Neural cell (in vitro differentiated cells): Measurements from ENCODE around the gene NHSL2. TPM values are rescaled to one million over a fixed set of nuclear protein-coding genes. Genes with fewer than 3 reads are reported as not detected.

Experiments used
- H2AFZ ChIP-seq: fragments of 200-600, 300-800 bp; sonication (generic), shearing (Covaris generic); 2 replicates; pipeline ENCODE4 v1.6.0; 2014; ENCODE audit warnings: low read depth, mild to moderate bottlenecking, antibody characterized with exemption, low read length, moderate library complexity
- H3F3A ChIP-seq: fragments of 200-600 bp; shearing (Covaris generic); 2 replicates; pipeline ENCODE4 v1.6.1; 2016; ENCODE audit warnings: mild to moderate bottlenecking, moderate library complexity, mixed read lengths, antibody characterized with exemption, low read length; ENCODE audit not compliant: insufficient read depth, poor library complexity, severe bottlenecking
- H3K27ac ChIP-seq: fragments of 200-600, 300-800 bp; sonication (generic), shearing (Covaris generic); 2 replicates; pipeline ENCODE4 v1.5.1; 2014; ENCODE audit warnings: mild to moderate bottlenecking, low read length, moderate library complexity
- H3K27me3 ChIP-seq: fragments of 300-800, 200-600 bp; sonication (generic), shearing (Covaris generic); 2 replicates; pipeline ENCODE4 v1.6.0; 2014; ENCODE audit warnings: mild to moderate bottlenecking, low read depth, low read length, moderate library complexity; ENCODE audit not compliant: insufficient read depth
- H3K36me3 ChIP-seq: fragments of 300-800, 200-600 bp; sonication (generic), shearing (Covaris generic); 2 replicates; pipeline ENCODE4 v1.5.1; 2014; ENCODE audit warnings: mild to moderate bottlenecking, antibody characterized with exemption, low read length, moderate library complexity; ENCODE audit not compliant: insufficient read depth
- H3K4me2 ChIP-seq: fragments of 300-800, 200-600 bp; sonication (generic), shearing (Covaris generic); 2 replicates; pipeline ENCODE4 v1.6.0; 2014; ENCODE audit warnings: mild to moderate bottlenecking, low read length
- H3K4me3 ChIP-seq: fragments of 300-800, 200-600 bp; sonication (generic), shearing (Covaris generic); 2 replicates; pipeline ENCODE4 v1.5.1; 2014; ENCODE audit warnings: mild to moderate bottlenecking, low read length, moderate library complexity
- H3K79me2 ChIP-seq: fragments of 200-600 bp; shearing (Covaris generic); replicated peaks from 2 replicates; pipeline ENCODE4 v1.6.0; 2014; ENCODE audit warnings: mild to moderate bottlenecking, low read length, moderate library complexity; ENCODE audit not compliant: insufficient read depth
- H3K9ac ChIP-seq: fragments of 300-800, 200-600 bp; sonication (generic), shearing (Covaris generic); 2 replicates; pipeline ENCODE4 v1.6.1; 2016; ENCODE audit warnings: mild to moderate bottlenecking, low read length, mixed read lengths
- H3K9me2 ChIP-seq: fragments of 200-600 bp; shearing (Covaris generic); 2 replicates; pipeline ENCODE4 v1.6.1; 2016; ENCODE audit warnings: mild to moderate bottlenecking, low read length, mixed read lengths; ENCODE audit not compliant: insufficient read depth
- H3K9me3 ChIP-seq: fragments of 200-600, 300-800 bp; sonication (generic), shearing (Covaris generic); 2 replicates; pipeline ENCODE4 v1.6.1; 2016; ENCODE audit warnings: mild to moderate bottlenecking, mixed run types, low read length, moderate library complexity, mixed read lengths
- H4K20me1 ChIP-seq: fragments of 200-600 bp; shearing (Covaris generic); 2 replicates; pipeline ENCODE4 v1.6.1; 2016; ENCODE audit warnings: mild to moderate bottlenecking, mixed run types; ENCODE audit not compliant: insufficient read depth
- CTCF ChIP-seq: fragments of 450-650 bp; IDR thresholded peaks from 2 replicates; pipeline ENCODE4 v1.5.1; 2014; ENCODE audit warnings: antibody characterized with exemption, mild to moderate bottlenecking, moderate library complexity; ENCODE audit not compliant: poor library complexity, severe bottlenecking
- EP300 ChIP-seq: fragments of 450-650 bp; conservative IDR thresholded peaks from 2 replicates; pipeline ENCODE4 v1.6.1; 2014; ENCODE audit warnings: antibody characterized with exemption, mild to moderate bottlenecking, moderate library complexity; ENCODE audit not compliant: poor library complexity, severe bottlenecking
- EZH2 ChIP-seq: fragments of 200-600, 300-800 bp; shearing (Covaris generic), sonication (generic); IDR thresholded peaks from 2 replicates; pipeline ENCODE4 v1.6.1; 2014; ENCODE audit warnings: antibody characterized with exemption, low read length, borderline replicate concordance, mild to moderate bottlenecking; ENCODE audit not compliant: insufficient read depth, poor library complexity, severe bottlenecking
- MXI1 ChIP-seq: fragments of 450-650 bp; conservative IDR thresholded peaks from 2 replicates; pipeline ENCODE4 v1.6.1; 2014; ENCODE audit warnings: antibody characterized with exemption, mild to moderate bottlenecking; ENCODE audit not compliant: poor library complexity, severe bottlenecking
- POLR2AphosphoS5 ChIP-seq: IDR thresholded peaks from 2 replicates; pipeline ENCODE4 v1.6.1; 2012
- RAD21 ChIP-seq: fragments of 450-650 bp; conservative IDR thresholded peaks from 2 replicates; pipeline ENCODE4 v1.6.1; 2014; ENCODE audit warnings: antibody characterized with exemption, mild to moderate bottlenecking, moderate library complexity
- REST ChIP-seq: IDR thresholded peaks from 2 replicates; pipeline ENCODE4 v1.6.1; 2012; ENCODE audit warnings: borderline replicate concordance
- SMC3 ChIP-seq: fragments of 450-650 bp; conservative IDR thresholded peaks from 2 replicates; pipeline ENCODE4 v1.6.1; 2014; ENCODE audit warnings: antibody characterized with exemption, mild to moderate bottlenecking, moderate library complexity; ENCODE audit not compliant: poor library complexity
- TAF1 ChIP-seq: IDR thresholded peaks from 2 replicates; pipeline ENCODE4 v1.6.1; 2012; ENCODE audit warnings: low read depth
- polyA plus RNA-seq: library from polyadenylated mRNA; depleted of rRNA; stranded (reverse); fragments of >200 nt; gene quantifications from 2 replicates; pipeline ENCODE4 v1.2.3, GENCODE V29; 2014

The NHSL2 gene
- polyA plus RNA-seq, 1 donor from 2014 or later, result 0.87 TPM

- H3K36me3 ChIP-seq, result no peaks in the 10 kb centered on the region
- no peaks in the 10 kb centered on the region for H4K20me1 ChIP-seq
- H2AFZ ChIP-seq, result no peak overlapping the region
- no peaks in the 10 kb centered on the region for H3K9me3 ChIP-seq
- no peak overlapping the region for H3K4me3 ChIP-seq
- H3K9me2 ChIP-seq, result no peaks in the 10 kb centered on the region
- H3F3A ChIP-seq, result no peaks in the 10 kb centered on the region
- H3K79me2 ChIP-seq, result no peaks in the 10 kb centered on the region
- no peak for TF ChIP-seq EP300
- TF ChIP-seq CTCF, result no peak
- no peak for TF ChIP-seq POLR2AphosphoS5
- no peak for TF ChIP-seq RAD21
- TF ChIP-seq SMC3, result no peak
- no peak for TF ChIP-seq REST
- no peak for TF ChIP-seq EZH2
- no peak overlapping the region for H3K9ac ChIP-seq
- no peak overlapping the region for H3K4me2 ChIP-seq
- H3K27me3 ChIP-seq, result no peaks in the 10 kb centered on the region
- H3K27ac ChIP-seq, result no peak overlapping the region
Observed at GRCh38 chrX:72089254-72089653, 178.6 kb downstream of the NHSL2 start.

GRCh38 chrX:72094894-72095293, 184.2 kb downstream of the NHSL2 start:
- Histone ChIP-seq H3K4me2 (peak overlapping the region; percentile 48), H3K27me3 (no peaks in the 10 kb centered on the region), H3K36me3 (no peaks in the 10 kb centered on the region), H4K20me1 (no peaks in the 10 kb centered on the region), H3K9me3 (no peaks in the 10 kb centered on the region), H3K4me3 (peak overlapping the region; percentile 49), H3K79me2 (no peaks in the 10 kb centered on the region), H3K9ac (peak overlapping the region; percentile 50), H2AFZ (no peak overlapping the region), H3K9me2 (no peaks in the 10 kb centered on the region), H3K27ac (peak overlapping the region; percentile 90), H3F3A (no peaks in the 10 kb centered on the region)
- TF ChIP-seq SMC3 (peak; percentile 48), EZH2 (no peak), POLR2AphosphoS5 (peak; percentile 24), MXI1 (peak; percentile 81), EP300 (peak; percentile 57), REST (peak; percentile 66), TAF1 (no peak)
